Activated CD4-positive, alpha-beta T cell treated with anti-CD3 and anti-CD28 coated beads for 36 hours (primary cell): ENCODE data around the gene SH2D5. TPM values are rescaled to one million over a fixed set of nuclear protein-coding genes. Genes with fewer than 3 reads are reported as not detected.

Source experiments
- ATAC-seq: fragments of 200-7000 bp; cut with Tn5 transposase; one replicate; pipeline ENCODE4 v1.10.0; 2021; ENCODE audit warnings: mild to moderate bottlenecking, moderate library complexity
- CTCF ChIA-PET: fragments of 350-600 bp; sonication (Branson Sonifier 250); formaldehyde crosslinking; loops from one replicate; lab custom pipeline; 2021; ENCODE audit warnings: antibody characterized with exemption; lab: Charles Lee
- POLR2A ChIA-PET: fragments of 350-600 bp; sonication (Branson Sonifier 250); formaldehyde crosslinking; loops from one replicate; lab custom pipeline; 2021; ENCODE audit warnings: antibody characterized with exemption, inconsistent platforms; lab: Charles Lee
- DNase-seq: peaks from one replicate; pipeline ENCODE4 v3.0.0-alpha.2; 2020
- H3K27ac Mint-ChIP-seq: one replicate; pipeline ENCODE4 v1.8.0; 2021; ENCODE audit warnings: mixed read lengths
- H3K27me3 Mint-ChIP-seq: one replicate; pipeline ENCODE4 v1.8.0; 2021; ENCODE audit warnings: mixed read lengths
- H3K36me3 Mint-ChIP-seq: one replicate; pipeline ENCODE4 v1.8.0; 2021; ENCODE audit warnings: low read depth, mixed read lengths
- H3K4me1 Mint-ChIP-seq: one replicate; pipeline ENCODE4 v1.8.0; 2021; ENCODE audit warnings: mixed read lengths
- H3K4me3 Mint-ChIP-seq: one replicate; pipeline ENCODE4 v1.8.0; 2021; ENCODE audit warnings: mild to moderate bottlenecking, moderate library complexity, mixed read lengths
- H3K9me3 Mint-ChIP-seq: one replicate; pipeline ENCODE4 v1.8.0; 2021; ENCODE audit warnings: low read depth, mixed read lengths
- intact Hi-C, 2 experiments: fragments of 100-400 bp; cut with DNase I in 1 of 2; cut with micrococcal nuclease in 1 of 2; formaldehyde crosslinking; loops; one replicate each; pipeline versions ENCODE4 v1.14.2 to v1.15.1; 2022 to 2024; cut with DNase I, micrococcal nuclease
- total RNA-seq, 2 experiments: library from RNA; stranded (reverse); gene quantifications; one replicate each; pipeline ENCODE4 v1.2.3, GENCODE V29; 2021

SH2D5 gene
- total RNA-seq, 2 experiments from 2014 or later = 0.32 to 0.51 TPM

GRCh38 chr1:20670936-20671335 lies 61.6 kb downstream of the SH2D5 start:
- ATAC-seq (no peak), DNase-seq (no peak)
- Mint-ChIP-seq H3K9me3 (no peaks in the 10 kb centered on the region), H3K4me1 (peaks cover 3% of the 10 kb centered on the region), H3K4me3 (no peak overlapping the region), H3K27me3 (peaks cover 10% of the 10 kb centered on the region), H3K36me3 (no peaks in the 10 kb centered on the region), H3K27ac (no peak overlapping the region)
- intact Hi-C loops = no loop called here
- ChIA-PET CTCF (no interaction called here), POLR2A (no interaction called here)

Other genes starting within 250 kb of the SH2D5 start
- gene CAMK2N1, start 246.5 kb downstream of the SH2D5 start, total RNA-seq = under 1 TPM; 0.48 to 0.49 TPM
- 10 to 100 TPM in 1 of 2 experiments, 1 to 10 TPM in 1; 9.0 to 13.1 TPM for gene MUL1, start 224.6 kb downstream of the SH2D5 start, total RNA-seq
- gene FAM43B, start 180.1 kb downstream of the SH2D5 start, total RNA-seq = not detected
- gene CDA, start 143.6 kb downstream of the SH2D5 start, total RNA-seq = not detected
- gene PINK1, start 99.2 kb downstream of the SH2D5 start, total RNA-seq = 1 to 10 TPM; 2.5 to 3.2 TPM
- gene DDOST, start 71.3 kb downstream of the SH2D5 start, total RNA-seq = 100 to 1,000 TPM; 112 to 136 TPM
- gene KIF17, start 14.7 kb downstream of the SH2D5 start, total RNA-seq = under 1 TPM in 1 of 2 experiments, not detected in 1; 0.25 TPM
- gene HP1BP3, start 54.6 kb upstream of the SH2D5 start, total RNA-seq = 100 to 1,000 TPM; 232 to 269 TPM